Measurements from ENCODE around the gene AREL1. TPM values are rescaled to one million over a fixed set of nuclear protein-coding genes. Genes with fewer than 3 reads are reported as not detected.

Gene AREL1
- total and polyA plus RNA-seq, 2 of the 8 experiments (the other 6 are each of a cell fraction or from before 2014, with no cell fraction given) = 31.4 to 49.1 TPM

DNA sequence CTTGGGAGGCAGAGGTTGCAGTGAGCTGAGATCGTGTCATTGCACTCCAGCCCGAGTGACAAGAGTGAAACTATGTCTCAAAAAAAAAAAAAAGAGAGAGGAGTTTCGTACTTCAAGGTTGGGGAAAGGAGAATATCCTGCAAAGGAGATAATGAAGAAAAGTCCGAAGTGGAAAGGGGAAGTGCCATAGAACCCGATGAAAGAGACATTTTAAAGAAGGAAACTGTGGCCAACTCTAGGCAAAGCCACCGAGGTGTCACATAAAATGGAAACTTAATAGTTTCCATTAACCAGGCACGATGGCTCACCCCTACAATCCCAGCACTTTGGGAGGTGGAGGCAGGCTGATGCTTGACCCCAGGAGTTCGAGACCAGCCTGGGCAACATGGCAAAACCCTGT is 85.8 kb downstream of the AREL1 start (continued):
- TF ChIP-seq, protein P1, sequence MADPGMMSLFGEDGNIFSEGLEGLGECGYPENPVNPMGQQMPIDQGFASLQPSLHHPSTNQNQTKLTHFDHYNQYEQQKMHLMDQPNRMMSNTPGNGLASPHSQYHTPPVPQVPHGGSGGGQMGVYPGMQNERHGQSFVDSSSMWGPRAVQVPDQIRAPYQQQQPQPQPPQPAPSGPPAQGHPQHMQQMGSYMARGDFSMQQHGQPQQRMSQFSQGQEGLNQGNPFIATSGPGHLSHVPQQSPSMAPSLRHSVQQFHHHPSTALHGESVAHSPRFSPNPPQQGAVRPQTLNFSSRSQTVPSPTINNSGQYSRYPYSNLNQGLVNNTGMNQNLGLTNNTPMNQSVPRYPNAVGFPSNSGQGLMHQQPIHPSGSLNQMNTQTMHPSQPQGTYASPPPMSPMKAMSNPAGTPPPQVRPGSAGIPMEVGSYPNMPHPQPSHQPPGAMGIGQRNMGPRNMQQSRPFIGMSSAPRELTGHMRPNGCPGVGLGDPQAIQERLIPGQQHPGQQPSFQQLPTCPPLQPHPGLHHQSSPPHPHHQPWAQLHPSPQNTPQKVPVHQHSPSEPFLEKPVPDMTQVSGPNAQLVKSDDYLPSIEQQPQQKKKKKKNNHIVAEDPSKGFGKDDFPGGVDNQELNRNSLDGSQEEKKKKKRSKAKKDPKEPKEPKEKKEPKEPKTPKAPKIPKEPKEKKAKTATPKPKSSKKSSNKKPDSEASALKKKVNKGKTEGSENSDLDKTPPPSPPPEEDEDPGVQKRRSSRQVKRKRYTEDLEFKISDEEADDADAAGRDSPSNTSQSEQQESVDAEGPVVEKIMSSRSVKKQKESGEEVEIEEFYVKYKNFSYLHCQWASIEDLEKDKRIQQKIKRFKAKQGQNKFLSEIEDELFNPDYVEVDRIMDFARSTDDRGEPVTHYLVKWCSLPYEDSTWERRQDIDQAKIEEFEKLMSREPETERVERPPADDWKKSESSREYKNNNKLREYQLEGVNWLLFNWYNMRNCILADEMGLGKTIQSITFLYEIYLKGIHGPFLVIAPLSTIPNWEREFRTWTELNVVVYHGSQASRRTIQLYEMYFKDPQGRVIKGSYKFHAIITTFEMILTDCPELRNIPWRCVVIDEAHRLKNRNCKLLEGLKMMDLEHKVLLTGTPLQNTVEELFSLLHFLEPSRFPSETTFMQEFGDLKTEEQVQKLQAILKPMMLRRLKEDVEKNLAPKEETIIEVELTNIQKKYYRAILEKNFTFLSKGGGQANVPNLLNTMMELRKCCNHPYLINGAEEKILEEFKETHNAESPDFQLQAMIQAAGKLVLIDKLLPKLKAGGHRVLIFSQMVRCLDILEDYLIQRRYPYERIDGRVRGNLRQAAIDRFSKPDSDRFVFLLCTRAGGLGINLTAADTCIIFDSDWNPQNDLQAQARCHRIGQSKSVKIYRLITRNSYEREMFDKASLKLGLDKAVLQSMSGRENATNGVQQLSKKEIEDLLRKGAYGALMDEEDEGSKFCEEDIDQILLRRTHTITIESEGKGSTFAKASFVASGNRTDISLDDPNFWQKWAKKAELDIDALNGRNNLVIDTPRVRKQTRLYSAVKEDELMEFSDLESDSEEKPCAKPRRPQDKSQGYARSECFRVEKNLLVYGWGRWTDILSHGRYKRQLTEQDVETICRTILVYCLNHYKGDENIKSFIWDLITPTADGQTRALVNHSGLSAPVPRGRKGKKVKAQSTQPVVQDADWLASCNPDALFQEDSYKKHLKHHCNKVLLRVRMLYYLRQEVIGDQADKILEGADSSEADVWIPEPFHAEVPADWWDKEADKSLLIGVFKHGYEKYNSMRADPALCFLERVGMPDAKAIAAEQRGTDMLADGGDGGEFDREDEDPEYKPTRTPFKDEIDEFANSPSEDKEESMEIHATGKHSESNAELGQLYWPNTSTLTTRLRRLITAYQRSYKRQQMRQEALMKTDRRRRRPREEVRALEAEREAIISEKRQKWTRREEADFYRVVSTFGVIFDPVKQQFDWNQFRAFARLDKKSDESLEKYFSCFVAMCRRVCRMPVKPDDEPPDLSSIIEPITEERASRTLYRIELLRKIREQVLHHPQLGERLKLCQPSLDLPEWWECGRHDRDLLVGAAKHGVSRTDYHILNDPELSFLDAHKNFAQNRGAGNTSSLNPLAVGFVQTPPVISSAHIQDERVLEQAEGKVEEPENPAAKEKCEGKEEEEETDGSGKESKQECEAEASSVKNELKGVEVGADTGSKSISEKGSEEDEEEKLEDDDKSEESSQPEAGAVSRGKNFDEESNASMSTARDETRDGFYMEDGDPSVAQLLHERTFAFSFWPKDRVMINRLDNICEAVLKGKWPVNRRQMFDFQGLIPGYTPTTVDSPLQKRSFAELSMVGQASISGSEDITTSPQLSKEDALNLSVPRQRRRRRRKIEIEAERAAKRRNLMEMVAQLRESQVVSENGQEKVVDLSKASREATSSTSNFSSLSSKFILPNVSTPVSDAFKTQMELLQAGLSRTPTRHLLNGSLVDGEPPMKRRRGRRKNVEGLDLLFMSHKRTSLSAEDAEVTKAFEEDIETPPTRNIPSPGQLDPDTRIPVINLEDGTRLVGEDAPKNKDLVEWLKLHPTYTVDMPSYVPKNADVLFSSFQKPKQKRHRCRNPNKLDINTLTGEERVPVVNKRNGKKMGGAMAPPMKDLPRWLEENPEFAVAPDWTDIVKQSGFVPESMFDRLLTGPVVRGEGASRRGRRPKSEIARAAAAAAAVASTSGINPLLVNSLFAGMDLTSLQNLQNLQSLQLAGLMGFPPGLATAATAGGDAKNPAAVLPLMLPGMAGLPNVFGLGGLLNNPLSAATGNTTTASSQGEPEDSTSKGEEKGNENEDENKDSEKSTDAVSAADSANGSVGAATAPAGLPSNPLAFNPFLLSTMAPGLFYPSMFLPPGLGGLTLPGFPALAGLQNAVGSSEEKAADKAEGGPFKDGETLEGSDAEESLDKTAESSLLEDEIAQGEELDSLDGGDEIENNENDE (IDR thresholded peaks at IDR 0.05; ENCODE audit: insufficient replicate concordance, low read length) = no peak
- TF ChIP-seq RXRA (IDR thresholded peaks at IDR 0.05; ENCODE audit: insufficient read depth, low read depth, low read length) = no peak
- TF ChIP-seq CHD2 (IDR thresholded peaks at IDR 0.05; ENCODE audit: low read length) = no peak
- no peak for TF ChIP-seq MAFK (IDR thresholded peaks at IDR 0.05; ENCODE audit: low read depth, low read length)
- no peak for TF ChIP-seq EGR1 (IDR thresholded peaks at IDR 0.05; ENCODE audit: borderline replicate concordance, low read depth, low read length)
- no peak for TF ChIP-seq EP300 (IDR thresholded peaks at IDR 0.05; ENCODE audit: borderline replicate concordance in 1 of 2, low read depth in 2 of 2, low read length in 2 of 2)
- no peak for TF ChIP-seq RFX5 (IDR thresholded peaks at IDR 0.05; ENCODE audit: borderline replicate concordance, low read depth, low read length)
- no peak for TF ChIP-seq KDM4A (IDR thresholded peaks at IDR 0.05; ENCODE audit: low read depth, low read length, severe bottlenecking)
- no peak for TF ChIP-seq ASH2L (IDR thresholded peaks at IDR 0.05; ENCODE audit: low read length)
- TF ChIP-seq JUN (IDR thresholded peaks at IDR 0.05; ENCODE audit: low read depth, low read length) = no peak
